ENCODE data around the gene PLAGL1. TPM values are rescaled to one million over a fixed set of nuclear protein-coding genes. Genes with fewer than 3 reads are reported as not detected.
"Not testable (repeated sequence)": the region's sequence is repeated elsewhere in the genome, so short reads cannot be mapped to it uniquely, and the experiment has no call there.

Gene PLAGL1
- total and polyA plus RNA-seq, 2 experiments from 2014 or later, result 22.8 to 43.8 TPM

DNA sequence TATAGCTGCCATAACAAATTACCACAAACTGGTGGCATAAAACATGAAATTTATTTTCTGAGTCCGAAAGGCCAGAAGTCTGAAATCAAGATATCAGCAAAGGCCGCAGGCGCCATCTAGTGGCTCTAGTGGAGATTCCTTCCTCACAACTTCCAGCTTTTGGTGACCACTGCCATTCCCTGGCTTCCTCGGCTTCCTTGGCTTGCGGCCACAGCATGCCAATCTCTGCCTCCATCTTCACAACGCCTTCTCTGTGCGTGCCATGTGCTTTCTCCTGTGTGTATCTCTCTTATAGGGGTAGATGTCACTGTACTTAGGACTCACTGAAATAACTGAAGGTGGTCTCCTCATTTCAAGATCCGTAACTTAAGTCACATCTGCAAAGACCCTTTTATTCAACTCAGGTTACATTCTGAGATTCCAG is 5.4 kb upstream of the PLAGL1 start:
- Histone ChIP-seq H3K4me2 (ENCODE audit: unreplicated experiment) (peak overlapping the region; percentile 29), H3K4me1 (ENCODE audit: insufficient read depth) (no peaks in the 10 kb centered on the region), H2AFZ (peak overlapping the region; percentile 53), H4K20me1 (ENCODE audit: insufficient read depth) (no peaks in the 10 kb centered on the region), H3K9me3 (ENCODE audit: low read depth) (no peaks in the 10 kb centered on the region), H3K36me3 (ENCODE audit: low read depth) (no peaks in the 10 kb centered on the region), H3K27me3 (replicated peaks; ENCODE audit: insufficient read depth) (no peaks in the 10 kb centered on the region), H3K27ac (no peak overlapping the region), H3K9ac (no peak overlapping the region), H3F3A (ENCODE audit: insufficient read depth) (peaks cover 6% of the 10 kb centered on the region; the same call in 1 of the 2 replicates), H3K9me2 (ENCODE audit: insufficient read depth) (no peaks in the 10 kb centered on the region), H3K79me2 (ENCODE audit: insufficient read depth) (no peaks in the 10 kb centered on the region), H3K4me3 (no peak overlapping the region)
- peak; percentile 88 for DNase-seq
- no peak for TF ChIP-seq EZH2phosphoT487 (IDR thresholded peaks at IDR 0.05; ENCODE audit: insufficient read depth, low read depth)
- TF ChIP-seq EZH2 (IDR thresholded peaks at IDR 0.05; ENCODE audit: insufficient read depth, poor library complexity, severe bottlenecking), result no peak
- 13 to 17% methylated on average over 8 of the region's 8 CpGs for WGBS, 2 experiments (ENCODE audit: low coverage in 1 of 2, low lambda C conversion rate in 2 of 2, missing lambda C conversion rate in 2 of 2)
- in situ Hi-C loops (cut with MboI), result loop anchor here (10.0 kb wide), 1 partner anchor 439 kb away; no protein-coding TSS in a partner anchor

DNA sequence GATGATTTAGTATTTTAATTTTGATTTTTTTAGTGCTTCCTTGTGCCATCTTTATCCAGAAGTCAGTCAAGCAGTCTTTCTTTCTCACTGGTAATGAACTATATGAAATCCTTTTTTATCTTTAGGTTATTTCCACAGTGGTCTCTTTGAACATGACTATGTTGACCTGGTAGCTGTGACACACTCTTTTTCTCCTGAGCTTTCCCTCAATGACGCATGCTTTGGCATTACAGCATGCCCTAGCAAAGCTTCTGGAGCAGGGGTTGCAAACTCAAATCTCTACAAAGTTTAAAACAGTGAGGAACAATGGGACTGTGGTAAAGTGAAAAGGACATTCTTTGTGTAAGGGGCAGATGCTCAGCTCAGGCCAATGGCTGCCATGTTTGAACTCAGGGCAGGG is 4.5 kb upstream of the PLAGL1 start:
- Histone ChIP-seq H3K36me3 (ENCODE audit: low read depth) (no peaks in the 10 kb centered on the region), H3K9me2 (ENCODE audit: insufficient read depth) (no peaks in the 10 kb centered on the region), H3K4me2 (ENCODE audit: unreplicated experiment) (no peak overlapping the region), H3K27me3 (replicated peaks; ENCODE audit: insufficient read depth) (no peaks in the 10 kb centered on the region), H3K9ac (no peak overlapping the region), H3F3A (ENCODE audit: insufficient read depth) (peaks cover 6% of the 10 kb centered on the region; the same call in 1 of the 2 replicates), H3K4me1 (ENCODE audit: insufficient read depth) (no peaks in the 10 kb centered on the region), H2AFZ (no peak overlapping the region), H3K4me3 (no peak overlapping the region), H4K20me1 (ENCODE audit: insufficient read depth) (no peaks in the 10 kb centered on the region), H3K79me2 (ENCODE audit: insufficient read depth) (no peaks in the 10 kb centered on the region), H3K9me3 (ENCODE audit: low read depth) (no peaks in the 10 kb centered on the region), H3K27ac (no peak overlapping the region)
- DNase-seq, result peak; percentile 77
- in situ Hi-C loops (cut with MboI), result loop anchor here (10.0 kb wide), 1 partner anchor 438 kb away; no protein-coding TSS in a partner anchor
- WGBS, 2 experiments (ENCODE audit: low coverage in 1 of 2, low lambda C conversion rate in 2 of 2, missing lambda C conversion rate in 2 of 2), result 48 to 64% methylated on average over 1 of the region's 1 CpG
- TF ChIP-seq EZH2 (IDR thresholded peaks at IDR 0.05; ENCODE audit: insufficient read depth, poor library complexity, severe bottlenecking), result no peak
- TF ChIP-seq EZH2phosphoT487 (IDR thresholded peaks at IDR 0.05; ENCODE audit: insufficient read depth, low read depth), result no peak

DNA sequence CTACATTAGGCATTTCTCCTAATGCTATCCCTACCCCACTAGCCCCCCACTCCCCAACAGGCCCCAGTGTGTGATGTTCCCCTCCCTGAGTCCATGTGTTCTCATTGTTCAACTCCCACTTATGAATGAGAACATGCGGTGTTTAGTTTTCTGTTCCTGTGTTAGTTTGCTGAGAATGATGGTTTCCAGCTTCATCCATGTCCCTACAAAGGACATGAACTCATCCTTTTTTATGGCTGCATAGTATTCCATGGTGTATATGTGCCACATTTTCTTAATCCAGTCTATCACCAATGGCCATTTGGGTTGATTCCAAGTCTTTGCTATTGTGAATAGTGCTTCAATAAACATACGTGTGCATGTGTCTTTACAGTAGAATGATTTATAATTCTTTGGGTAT is 1.6 kb upstream of the PLAGL1 start:
- H3K4me2 ChIP-seq (ENCODE audit: unreplicated experiment); H3K36me3 ChIP-seq (ENCODE audit: low read depth); H2AFZ ChIP-seq; H4K20me1 ChIP-seq (ENCODE audit: insufficient read depth); H3K9me3 ChIP-seq (ENCODE audit: low read depth); H3K4me3 ChIP-seq; H3F3A ChIP-seq (ENCODE audit: insufficient read depth); H3K9me2 ChIP-seq (ENCODE audit: insufficient read depth); H3K9ac ChIP-seq; H3K27me3 ChIP-seq (replicated peaks; ENCODE audit: insufficient read depth); H3K27ac ChIP-seq; DNase-seq; H3K4me1 ChIP-seq (ENCODE audit: insufficient read depth): not testable (repeated sequence)
- in situ Hi-C loops (cut with MboI), result loop anchor here (10.0 kb wide), 1 partner anchor 435 kb away; no protein-coding TSS in a partner anchor
- WGBS, 2 experiments (ENCODE audit: low coverage in 1 of 2, low lambda C conversion rate in 2 of 2, missing lambda C conversion rate in 2 of 2), result 98% methylated on average over 2 of the region's 2 CpGs
- peaks cover 18% of the 10 kb centered on the region for H3K79me2 ChIP-seq (ENCODE audit: insufficient read depth)

DNA sequence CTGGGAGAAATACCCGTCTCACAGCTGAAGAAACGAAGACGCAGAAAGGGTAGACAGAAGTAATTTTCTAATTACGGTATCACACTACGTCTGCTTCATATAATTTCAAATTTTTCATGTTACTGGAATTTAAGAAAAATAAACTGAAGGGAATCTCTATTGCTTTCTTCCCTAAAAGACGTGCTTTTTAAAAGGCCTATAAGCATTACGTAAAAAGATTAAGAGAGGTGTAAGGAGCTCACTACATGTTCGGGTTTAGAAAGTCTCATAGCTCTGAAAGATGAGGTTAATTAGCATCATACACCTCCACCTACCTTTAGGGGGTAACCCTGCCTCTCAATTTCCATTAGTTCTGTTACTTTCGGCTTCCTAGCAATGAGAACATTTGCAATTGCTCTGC is 787 bp upstream of the PLAGL1 start:
- Histone ChIP-seq H2AFZ (peak overlapping the region; percentile 48), H3F3A (ENCODE audit: insufficient read depth) (peaks cover 6% of the 10 kb centered on the region; the same call in 1 of the 2 replicates), H3K9me3 (ENCODE audit: low read depth) (no peaks in the 10 kb centered on the region), H3K27ac (no peak overlapping the region), H3K4me3 (no peak overlapping the region), H4K20me1 (ENCODE audit: insufficient read depth) (no peaks in the 10 kb centered on the region), H3K4me2 (ENCODE audit: unreplicated experiment) (no peak overlapping the region), H3K4me1 (ENCODE audit: insufficient read depth) (peaks cover 5% of the 10 kb centered on the region; the same call in 1 of the 2 replicates), H3K36me3 (ENCODE audit: low read depth) (no peaks in the 10 kb centered on the region), H3K27me3 (replicated peaks; ENCODE audit: insufficient read depth) (no peaks in the 10 kb centered on the region), H3K79me2 (ENCODE audit: insufficient read depth) (peaks cover 25% of the 10 kb centered on the region), H3K9ac (no peak overlapping the region), H3K9me2 (ENCODE audit: insufficient read depth) (no peaks in the 10 kb centered on the region)
- WGBS, 2 experiments (ENCODE audit: low coverage in 1 of 2, low lambda C conversion rate in 2 of 2, missing lambda C conversion rate in 2 of 2), result 81 to 89% methylated on average over 9 of the region's 9 CpGs
- TF ChIP-seq EZH2phosphoT487 (IDR thresholded peaks at IDR 0.05; ENCODE audit: insufficient read depth, low read depth), result no peak
- no peak for TF ChIP-seq EZH2 (IDR thresholded peaks at IDR 0.05; ENCODE audit: insufficient read depth, poor library complexity, severe bottlenecking)
- in situ Hi-C loops (cut with MboI), result no loop called here
- DNase-seq, result no peak

Data from GM23248 (cell line).